Neural cell (in vitro differentiated cells): Measurements from ENCODE around the gene ATP10D. TPM values are rescaled to one million over a fixed set of nuclear protein-coding genes. Genes with fewer than 3 reads are reported as not detected.

ENCODE experiments used
- H2AFZ ChIP-seq: fragments of 200-600, 300-800 bp; sonication (generic), shearing (Covaris generic); 2 replicates; pipeline ENCODE4 v1.6.0; 2014; ENCODE audit warnings: low read depth, mild to moderate bottlenecking, antibody characterized with exemption, low read length, moderate library complexity
- H3F3A ChIP-seq: fragments of 200-600 bp; shearing (Covaris generic); 2 replicates; pipeline ENCODE4 v1.6.1; 2016; ENCODE audit warnings: mild to moderate bottlenecking, moderate library complexity, mixed read lengths, antibody characterized with exemption, low read length; ENCODE audit not compliant: insufficient read depth, poor library complexity, severe bottlenecking
- H3K27ac ChIP-seq: fragments of 200-600, 300-800 bp; sonication (generic), shearing (Covaris generic); 2 replicates; pipeline ENCODE4 v1.5.1; 2014; ENCODE audit warnings: mild to moderate bottlenecking, low read length, moderate library complexity
- H3K27me3 ChIP-seq: fragments of 300-800, 200-600 bp; sonication (generic), shearing (Covaris generic); 2 replicates; pipeline ENCODE4 v1.6.0; 2014; ENCODE audit warnings: mild to moderate bottlenecking, low read depth, low read length, moderate library complexity; ENCODE audit not compliant: insufficient read depth
- H3K36me3 ChIP-seq: fragments of 300-800, 200-600 bp; sonication (generic), shearing (Covaris generic); 2 replicates; pipeline ENCODE4 v1.5.1; 2014; ENCODE audit warnings: mild to moderate bottlenecking, antibody characterized with exemption, low read length, moderate library complexity; ENCODE audit not compliant: insufficient read depth
- H3K4me2 ChIP-seq: fragments of 300-800, 200-600 bp; sonication (generic), shearing (Covaris generic); 2 replicates; pipeline ENCODE4 v1.6.0; 2014; ENCODE audit warnings: mild to moderate bottlenecking, low read length
- H3K4me3 ChIP-seq: fragments of 300-800, 200-600 bp; sonication (generic), shearing (Covaris generic); 2 replicates; pipeline ENCODE4 v1.5.1; 2014; ENCODE audit warnings: mild to moderate bottlenecking, low read length, moderate library complexity
- H3K79me2 ChIP-seq: fragments of 200-600 bp; shearing (Covaris generic); replicated peaks from 2 replicates; pipeline ENCODE4 v1.6.0; 2014; ENCODE audit warnings: mild to moderate bottlenecking, low read length, moderate library complexity; ENCODE audit not compliant: insufficient read depth
- H3K9ac ChIP-seq: fragments of 300-800, 200-600 bp; sonication (generic), shearing (Covaris generic); 2 replicates; pipeline ENCODE4 v1.6.1; 2016; ENCODE audit warnings: mild to moderate bottlenecking, low read length, mixed read lengths
- H3K9me2 ChIP-seq: fragments of 200-600 bp; shearing (Covaris generic); 2 replicates; pipeline ENCODE4 v1.6.1; 2016; ENCODE audit warnings: mild to moderate bottlenecking, low read length, mixed read lengths; ENCODE audit not compliant: insufficient read depth
- H3K9me3 ChIP-seq: fragments of 200-600, 300-800 bp; sonication (generic), shearing (Covaris generic); 2 replicates; pipeline ENCODE4 v1.6.1; 2016; ENCODE audit warnings: mild to moderate bottlenecking, mixed run types, low read length, moderate library complexity, mixed read lengths
- H4K20me1 ChIP-seq: fragments of 200-600 bp; shearing (Covaris generic); 2 replicates; pipeline ENCODE4 v1.6.1; 2016; ENCODE audit warnings: mild to moderate bottlenecking, mixed run types; ENCODE audit not compliant: insufficient read depth
- CTCF ChIP-seq: fragments of 450-650 bp; IDR thresholded peaks from 2 replicates; pipeline ENCODE4 v1.5.1; 2014; ENCODE audit warnings: antibody characterized with exemption, mild to moderate bottlenecking, moderate library complexity; ENCODE audit not compliant: poor library complexity, severe bottlenecking
- EP300 ChIP-seq: fragments of 450-650 bp; conservative IDR thresholded peaks from 2 replicates; pipeline ENCODE4 v1.6.1; 2014; ENCODE audit warnings: antibody characterized with exemption, mild to moderate bottlenecking, moderate library complexity; ENCODE audit not compliant: poor library complexity, severe bottlenecking
- EZH2 ChIP-seq: fragments of 200-600, 300-800 bp; shearing (Covaris generic), sonication (generic); IDR thresholded peaks from 2 replicates; pipeline ENCODE4 v1.6.1; 2014; ENCODE audit warnings: antibody characterized with exemption, low read length, borderline replicate concordance, mild to moderate bottlenecking; ENCODE audit not compliant: insufficient read depth, poor library complexity, severe bottlenecking
- MXI1 ChIP-seq: fragments of 450-650 bp; conservative IDR thresholded peaks from 2 replicates; pipeline ENCODE4 v1.6.1; 2014; ENCODE audit warnings: antibody characterized with exemption, mild to moderate bottlenecking; ENCODE audit not compliant: poor library complexity, severe bottlenecking
- POLR2AphosphoS5 ChIP-seq: IDR thresholded peaks from 2 replicates; pipeline ENCODE4 v1.6.1; 2012
- RAD21 ChIP-seq: fragments of 450-650 bp; conservative IDR thresholded peaks from 2 replicates; pipeline ENCODE4 v1.6.1; 2014; ENCODE audit warnings: antibody characterized with exemption, mild to moderate bottlenecking, moderate library complexity
- SMC3 ChIP-seq: fragments of 450-650 bp; conservative IDR thresholded peaks from 2 replicates; pipeline ENCODE4 v1.6.1; 2014; ENCODE audit warnings: antibody characterized with exemption, mild to moderate bottlenecking, moderate library complexity; ENCODE audit not compliant: poor library complexity
- TAF1 ChIP-seq: IDR thresholded peaks from 2 replicates; pipeline ENCODE4 v1.6.1; 2012; ENCODE audit warnings: low read depth
- polyA plus RNA-seq: library from polyadenylated mRNA; depleted of rRNA; stranded (reverse); fragments of >200 nt; gene quantifications from 2 replicates; pipeline ENCODE4 v1.2.3, GENCODE V29; 2014
- TF ChIP-seq, protein P1 (sequence below): IDR thresholded peaks from 2 replicates; pipeline ENCODE4 v1.6.1; 2012; ENCODE audit warnings: borderline replicate concordance

Gene ATP10D
- polyA plus RNA-seq, 1 donor from 2014 or later: 4.5 TPM

GRCh38 chr4:47465004-47465403 lies 20.1 kb upstream of the ATP10D start:
- H3K9ac ChIP-seq: no peak overlapping the region
- no peaks in the 10 kb centered on the region for H3K27me3 ChIP-seq
- no peak overlapping the region for H3K27ac ChIP-seq
- H3F3A ChIP-seq: no peaks in the 10 kb centered on the region
- no peaks in the 10 kb centered on the region for H3K9me2 ChIP-seq
- no peaks in the 10 kb centered on the region for H3K36me3 ChIP-seq
- no peak overlapping the region for H3K4me3 ChIP-seq
- no peaks in the 10 kb centered on the region for H3K9me3 ChIP-seq
- peaks cover 22% of the 10 kb centered on the region for H3K79me2 ChIP-seq
- H4K20me1 ChIP-seq: no peaks in the 10 kb centered on the region
- H3K4me2 ChIP-seq: no peak overlapping the region
- TF ChIP-seq, protein P1, sequence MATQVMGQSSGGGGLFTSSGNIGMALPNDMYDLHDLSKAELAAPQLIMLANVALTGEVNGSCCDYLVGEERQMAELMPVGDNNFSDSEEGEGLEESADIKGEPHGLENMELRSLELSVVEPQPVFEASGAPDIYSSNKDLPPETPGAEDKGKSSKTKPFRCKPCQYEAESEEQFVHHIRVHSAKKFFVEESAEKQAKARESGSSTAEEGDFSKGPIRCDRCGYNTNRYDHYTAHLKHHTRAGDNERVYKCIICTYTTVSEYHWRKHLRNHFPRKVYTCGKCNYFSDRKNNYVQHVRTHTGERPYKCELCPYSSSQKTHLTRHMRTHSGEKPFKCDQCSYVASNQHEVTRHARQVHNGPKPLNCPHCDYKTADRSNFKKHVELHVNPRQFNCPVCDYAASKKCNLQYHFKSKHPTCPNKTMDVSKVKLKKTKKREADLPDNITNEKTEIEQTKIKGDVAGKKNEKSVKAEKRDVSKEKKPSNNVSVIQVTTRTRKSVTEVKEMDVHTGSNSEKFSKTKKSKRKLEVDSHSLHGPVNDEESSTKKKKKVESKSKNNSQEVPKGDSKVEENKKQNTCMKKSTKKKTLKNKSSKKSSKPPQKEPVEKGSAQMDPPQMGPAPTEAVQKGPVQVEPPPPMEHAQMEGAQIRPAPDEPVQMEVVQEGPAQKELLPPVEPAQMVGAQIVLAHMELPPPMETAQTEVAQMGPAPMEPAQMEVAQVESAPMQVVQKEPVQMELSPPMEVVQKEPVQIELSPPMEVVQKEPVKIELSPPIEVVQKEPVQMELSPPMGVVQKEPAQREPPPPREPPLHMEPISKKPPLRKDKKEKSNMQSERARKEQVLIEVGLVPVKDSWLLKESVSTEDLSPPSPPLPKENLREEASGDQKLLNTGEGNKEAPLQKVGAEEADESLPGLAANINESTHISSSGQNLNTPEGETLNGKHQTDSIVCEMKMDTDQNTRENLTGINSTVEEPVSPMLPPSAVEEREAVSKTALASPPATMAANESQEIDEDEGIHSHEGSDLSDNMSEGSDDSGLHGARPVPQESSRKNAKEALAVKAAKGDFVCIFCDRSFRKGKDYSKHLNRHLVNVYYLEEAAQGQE: no peak
- TF ChIP-seq MXI1: no peak
- no peak for TF ChIP-seq RAD21
- TF ChIP-seq EZH2: no peak
- no peak for TF ChIP-seq POLR2AphosphoS5
- no peak for TF ChIP-seq SMC3
- no peak for TF ChIP-seq TAF1
- no peak for TF ChIP-seq CTCF
- TF ChIP-seq EP300: no peak
- H2AFZ ChIP-seq: no peak overlapping the region

- H2AFZ ChIP-seq: no peak overlapping the region
- no peak overlapping the region for H3K4me3 ChIP-seq
These were observed 18.9 kb upstream of the ATP10D start for GRCh38 chr4:47466056-47466785.

More at GRCh38 chr4:47466056-47466785, 18.9 kb upstream of the ATP10D start:
- Histone ChIP-seq H4K20me1 (no peaks in the 10 kb centered on the region), H3K27ac (no peak overlapping the region), H3K79me2 (peaks cover 13% of the 10 kb centered on the region), H3F3A (no peaks in the 10 kb centered on the region), H3K9me2 (no peaks in the 10 kb centered on the region), H3K27me3 (no peaks in the 10 kb centered on the region), H3K36me3 (no peaks in the 10 kb centered on the region), H3K9ac (no peak overlapping the region), H3K4me2 (no peak overlapping the region), H3K9me3 (no peaks in the 10 kb centered on the region)
- TF ChIP-seq TAF1: no peak
